HT1080 (cell line): ENCODE measurements around the gene CHN2. TPM values are rescaled to one million over a fixed set of nuclear protein-coding genes. Genes with fewer than 3 reads are reported as not detected.

Experiments used
- DNase-seq: peaks from one replicate; pipeline ENCODE4 v3.0.0-alpha.2; 2015; ENCODE audit warnings: low read depth
- total RNA-seq: library from RNA; depleted of rRNA; stranded (reverse); fragments of >200 nt; shearing (Covaris generic); gene quantifications from 2 replicates; pipeline ENCODE4 v1.2.3, GENCODE V29; 2014

Gene CHN2
- total RNA-seq, 1 experiment from 2014 or later = not detected

DNA sequence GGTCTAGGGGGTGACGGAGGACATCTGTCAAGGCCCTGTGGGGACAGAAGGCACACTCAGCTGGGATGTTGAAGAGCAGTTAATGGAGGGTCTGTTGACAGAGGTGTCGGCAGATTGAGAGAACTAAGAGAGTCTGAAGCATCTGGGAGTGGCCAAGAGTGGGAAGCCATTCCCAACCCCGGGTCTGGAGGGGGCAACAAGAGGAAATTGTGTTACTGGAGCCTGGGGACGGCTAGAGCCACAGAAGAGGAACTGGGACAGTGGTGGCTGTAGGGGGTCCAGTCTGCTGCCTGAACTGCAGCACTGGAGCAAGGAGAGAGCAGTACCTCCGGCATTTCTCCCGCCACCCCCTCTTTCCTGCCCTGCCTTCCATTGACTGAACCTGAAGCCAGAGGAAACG is 136.6 kb downstream of the CHN2 start:
- DNase-seq = no peak

DNA sequence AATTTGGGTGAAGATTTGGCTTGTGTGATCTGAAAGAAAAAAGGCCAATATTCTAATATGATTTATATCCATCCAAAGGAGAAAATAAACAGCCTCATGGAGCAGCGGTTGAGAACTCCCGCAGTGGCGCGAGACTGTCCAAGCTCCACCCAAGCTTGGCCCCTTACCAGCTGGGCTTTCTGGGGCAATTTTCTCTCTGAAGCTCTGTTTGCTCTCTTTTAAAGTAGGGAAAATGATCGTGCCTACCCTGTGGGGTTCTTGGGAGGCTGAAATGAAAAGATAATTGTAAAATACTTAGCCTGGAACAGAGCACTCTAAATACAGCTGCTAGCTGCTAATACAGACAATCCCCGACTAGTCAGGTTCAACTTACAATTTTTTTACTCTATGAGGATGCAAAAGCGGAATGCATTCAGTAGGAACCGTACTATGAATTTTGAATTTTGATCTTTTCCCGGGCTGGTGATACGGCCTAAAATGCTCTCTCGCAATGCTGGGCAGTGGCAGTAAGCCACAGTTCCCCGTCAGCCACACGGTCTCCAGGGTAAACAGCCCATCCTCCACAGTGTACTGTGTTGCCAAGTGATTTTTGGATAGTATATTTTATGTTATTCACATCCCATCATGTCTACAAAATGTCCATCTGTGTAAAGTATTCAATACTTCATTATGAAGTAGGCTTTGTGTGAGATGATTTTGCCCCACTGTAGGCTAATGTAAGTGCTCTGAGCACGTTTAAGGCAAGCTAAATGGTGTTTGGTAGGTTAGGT is 137.7 kb downstream of the CHN2 start:
- DNase-seq = no peak

GRCh38 chr7:29332875-29333855 is 138.6 kb downstream of the CHN2 start:
- DNase-seq = no peak

DNA sequence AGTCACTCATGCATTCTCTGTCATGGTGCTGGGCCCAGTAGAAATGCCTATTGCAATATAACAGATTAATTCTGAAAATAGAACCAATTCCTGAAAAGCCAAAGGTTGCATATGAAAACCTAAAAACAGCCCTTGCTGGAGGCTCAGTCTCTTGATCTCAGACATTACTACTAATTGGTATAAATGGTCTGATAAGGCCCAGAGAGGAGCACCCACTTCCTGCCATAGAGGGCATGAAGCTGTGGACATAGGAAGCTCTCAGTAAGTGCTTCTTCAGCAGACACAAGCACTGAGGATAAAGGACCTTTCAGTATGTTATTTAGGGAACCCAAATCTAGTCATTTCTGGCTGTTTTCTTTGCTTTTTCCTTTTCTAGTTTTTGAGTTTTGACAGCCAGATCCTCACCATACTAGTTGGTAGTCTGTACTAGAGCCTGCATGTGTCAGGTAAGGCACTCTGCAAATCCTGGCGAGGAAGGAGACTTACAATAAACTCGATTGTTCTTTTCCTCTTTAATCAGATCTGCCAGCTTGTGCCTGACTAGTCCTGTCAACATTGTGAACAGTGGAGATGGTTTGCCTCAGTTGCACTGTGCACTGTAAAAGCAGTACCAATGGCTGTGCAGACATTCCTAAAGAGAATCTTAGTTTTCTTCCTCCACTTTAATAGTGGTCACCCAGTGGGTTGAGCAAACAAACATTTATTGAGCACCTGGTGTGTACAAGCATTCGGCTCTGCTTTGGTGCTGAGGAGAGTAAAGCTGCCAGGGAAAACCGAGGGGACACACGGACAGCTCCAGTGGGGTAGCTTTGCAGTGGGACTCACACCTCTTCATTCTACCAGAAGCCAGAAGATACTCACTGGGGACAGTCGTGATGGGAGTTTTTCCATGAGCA is 140.9 kb downstream of the CHN2 start:
- no peak for DNase-seq

DNA sequence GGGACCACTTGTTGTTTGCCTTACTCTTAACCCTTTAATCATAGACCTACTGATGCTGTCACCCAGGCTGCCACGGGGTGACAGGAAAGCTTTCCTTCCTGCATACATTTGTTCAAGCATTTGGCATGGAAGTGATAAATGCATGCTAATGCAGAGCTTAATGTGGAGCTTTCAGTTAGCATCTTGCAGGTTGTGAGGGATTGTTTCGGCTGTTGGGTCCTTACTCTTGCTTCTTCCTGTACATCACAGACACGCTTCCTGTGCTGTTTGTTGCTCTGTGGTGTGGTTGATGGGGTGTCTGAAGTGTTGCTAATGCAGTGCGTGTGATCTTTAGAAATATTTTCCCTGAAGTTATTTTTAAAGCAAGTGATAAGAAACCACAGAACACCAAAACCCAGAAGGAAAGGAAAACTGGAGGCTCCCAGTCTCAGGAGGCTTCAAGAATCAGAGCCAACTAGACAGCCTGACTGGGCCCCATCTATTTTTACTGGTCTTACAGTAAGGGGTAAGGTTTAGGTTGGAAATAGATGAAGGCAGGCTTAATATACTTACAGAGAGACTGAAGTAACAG is 143.1 kb downstream of the CHN2 start:
- no peak for DNase-seq

GRCh38 chr7:29340696-29341095 is 146.1 kb downstream of the CHN2 start:
- no peak for DNase-seq

DNA sequence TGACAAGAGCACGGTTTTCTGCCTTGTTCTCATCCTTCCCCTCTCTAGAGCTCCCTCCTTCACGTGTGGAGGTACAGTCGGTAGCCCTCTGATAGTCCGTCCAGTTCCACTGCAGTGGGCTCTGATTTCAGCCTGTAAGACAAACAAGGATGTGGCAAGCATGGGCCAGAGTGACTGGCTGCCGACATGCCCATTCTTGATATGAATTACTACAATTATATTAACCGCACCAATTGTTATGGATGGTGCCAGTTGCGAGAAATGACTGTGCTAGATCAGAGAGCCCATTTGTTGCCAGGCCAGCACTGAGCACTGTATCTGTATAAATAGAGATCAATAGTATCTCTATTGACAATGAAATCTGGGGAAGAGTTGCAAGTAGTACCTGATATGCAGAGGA is 146.6 kb downstream of the CHN2 start:
- no peak for DNase-seq

- DNase-seq = no peak
Observed at GRCh38 chr7:29342761-29343160, 148.2 kb downstream of the CHN2 start.

- no peak for DNase-seq
Observed at GRCh38 chr7:29343399-29343798, 148.8 kb downstream of the CHN2 start.

- no peak for DNase-seq
Observed at GRCh38 chr7:29344334-29344978, 149.9 kb downstream of the CHN2 start.

DNA sequence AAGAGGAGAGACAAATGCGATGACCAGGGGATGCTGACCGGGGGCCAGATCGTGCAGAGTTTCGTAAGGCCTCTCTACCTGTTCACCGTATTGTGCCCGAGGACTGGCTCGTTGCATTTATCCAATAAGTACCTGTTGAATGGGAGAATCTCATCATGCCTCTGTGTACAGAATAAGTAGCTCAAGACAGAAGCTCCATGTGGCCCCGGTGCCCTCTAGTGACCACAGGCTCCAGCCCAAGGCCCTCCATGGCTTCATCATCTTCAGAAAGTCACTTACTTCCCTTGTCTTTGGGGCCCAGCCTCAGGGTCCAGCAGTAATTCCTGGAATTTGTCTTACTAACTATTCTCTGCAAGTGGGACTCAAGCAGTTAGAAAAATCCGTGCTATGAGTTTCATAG is 151.0 kb downstream of the CHN2 start:
- DNase-seq = no peak

- DNase-seq = no peak
Observed at GRCh38 chr7:29346231-29346978, 151.8 kb downstream of the CHN2 start.

- DNase-seq = no peak
Observed at GRCh38 chr7:29349362-29349761, 154.8 kb downstream of the CHN2 start.

DNA sequence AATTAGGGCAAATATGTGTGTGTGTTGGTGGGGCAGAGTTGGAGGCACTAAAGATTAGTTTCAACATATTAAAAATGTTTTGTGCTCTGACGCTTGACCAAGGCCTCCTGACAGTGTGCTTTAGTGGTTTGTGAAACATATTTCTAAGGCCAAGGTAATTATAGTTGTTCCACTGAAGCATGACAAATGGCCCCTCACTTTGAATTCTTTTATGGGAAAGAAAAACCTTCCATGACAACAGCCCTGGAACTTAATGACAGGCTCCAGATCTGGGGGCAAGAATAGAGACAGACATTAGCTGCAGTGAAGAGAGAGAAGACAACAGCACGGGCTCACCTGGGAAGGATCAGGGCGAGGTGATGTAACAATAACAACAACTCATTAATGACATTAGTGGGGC is 155.8 kb downstream of the CHN2 start:
- no peak for DNase-seq

DNA sequence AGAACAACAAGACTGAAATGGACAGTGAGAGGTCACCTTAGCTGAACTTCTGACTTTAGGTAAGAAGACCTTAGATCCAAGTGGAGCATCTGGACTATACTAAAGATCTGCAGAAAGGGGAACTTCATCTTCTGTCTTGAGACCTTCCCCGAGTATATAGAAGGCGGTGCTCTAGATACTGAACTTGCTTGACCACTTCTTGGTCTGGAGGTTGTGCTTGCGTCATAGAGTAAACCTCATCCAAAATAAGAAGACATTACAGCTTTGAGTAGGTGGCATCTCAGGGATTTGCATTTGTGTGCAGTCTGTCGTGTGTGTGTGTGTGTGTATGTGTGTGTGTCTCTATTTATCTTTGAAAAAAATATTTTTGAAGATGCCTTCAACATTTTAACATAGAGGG is 157.5 kb downstream of the CHN2 start:
- DNase-seq = no peak

DNA sequence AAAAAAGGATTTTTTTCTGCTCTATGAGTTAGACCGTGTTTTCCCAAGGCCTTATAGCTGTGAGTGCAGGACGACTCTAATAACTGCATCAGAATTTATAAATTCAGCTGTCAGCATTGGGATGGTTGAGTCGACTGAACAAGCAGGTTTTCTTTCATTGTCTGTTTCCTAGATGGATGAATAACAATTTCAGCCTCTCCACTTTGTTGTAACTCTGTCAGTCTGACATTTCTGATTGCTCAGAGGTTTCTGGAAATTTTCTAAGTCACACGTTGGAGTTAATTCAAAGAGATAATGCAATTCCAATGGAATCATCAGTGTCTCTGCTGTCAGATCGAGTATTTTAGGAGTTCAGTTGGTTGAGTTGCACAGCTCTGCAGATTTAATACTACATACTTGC is 159.2 kb downstream of the CHN2 start:
- no peak for DNase-seq

GRCh38 chr7:29354340-29354739 is 159.8 kb downstream of the CHN2 start:
- no peak for DNase-seq

DNA sequence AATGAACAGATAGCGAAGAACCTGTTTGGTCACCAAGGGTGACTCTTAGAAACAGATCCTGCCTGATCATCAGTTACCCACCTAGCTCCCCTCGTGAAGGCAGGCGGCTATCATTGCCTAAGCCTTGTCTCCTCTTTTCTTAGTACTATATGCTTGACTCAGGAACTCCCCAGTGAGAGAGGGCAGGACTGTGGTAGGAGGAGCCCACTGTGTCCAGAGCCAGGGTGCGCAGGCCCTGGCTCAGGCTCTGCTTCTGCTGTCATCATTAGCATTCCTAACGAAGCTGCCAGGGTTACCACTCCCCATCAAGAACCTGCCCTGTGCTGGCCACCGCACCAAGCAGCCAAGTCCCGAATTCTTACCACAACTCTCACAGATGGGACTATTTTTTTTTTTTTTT is 160.8 kb downstream of the CHN2 start:
- DNase-seq = no peak

GRCh38 chr7:29356631-29357030 is 162.1 kb downstream of the CHN2 start:
- no peak for DNase-seq
